ENCODE results near the gene APBB2.
A peak's percentile ranks its signal among the peaks of the same experiment; 100 is the strongest.

APBB2 gene

DNA sequence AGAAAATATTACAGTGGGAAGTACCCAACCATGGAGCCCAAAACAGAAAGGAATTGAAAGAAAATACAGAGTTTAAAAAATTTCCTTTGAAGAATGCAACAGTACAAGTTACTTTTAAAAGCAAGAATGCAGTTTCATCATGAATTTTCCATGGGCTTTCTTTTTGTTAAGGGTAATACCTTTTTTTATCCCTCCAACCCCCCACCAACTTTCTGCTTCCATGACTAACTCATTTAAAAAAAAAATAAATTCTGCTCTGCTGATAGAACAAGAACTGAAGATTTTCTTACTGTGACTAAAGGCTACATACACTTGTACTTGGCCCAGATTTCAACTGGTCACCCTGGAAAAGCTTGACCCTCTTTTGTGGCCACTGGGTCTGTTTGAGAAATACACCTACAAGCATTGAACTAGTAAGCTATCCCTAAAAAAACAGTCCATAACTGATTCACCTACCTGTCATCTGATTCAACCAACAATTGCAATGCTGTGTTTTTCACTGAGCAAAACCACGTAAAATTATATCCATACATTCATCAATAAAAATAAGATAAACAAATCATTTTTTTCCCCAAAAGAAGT, 250.4 kb downstream of the APBB2 start:
- peak; percentile 14 for DNase-seq

DNA sequence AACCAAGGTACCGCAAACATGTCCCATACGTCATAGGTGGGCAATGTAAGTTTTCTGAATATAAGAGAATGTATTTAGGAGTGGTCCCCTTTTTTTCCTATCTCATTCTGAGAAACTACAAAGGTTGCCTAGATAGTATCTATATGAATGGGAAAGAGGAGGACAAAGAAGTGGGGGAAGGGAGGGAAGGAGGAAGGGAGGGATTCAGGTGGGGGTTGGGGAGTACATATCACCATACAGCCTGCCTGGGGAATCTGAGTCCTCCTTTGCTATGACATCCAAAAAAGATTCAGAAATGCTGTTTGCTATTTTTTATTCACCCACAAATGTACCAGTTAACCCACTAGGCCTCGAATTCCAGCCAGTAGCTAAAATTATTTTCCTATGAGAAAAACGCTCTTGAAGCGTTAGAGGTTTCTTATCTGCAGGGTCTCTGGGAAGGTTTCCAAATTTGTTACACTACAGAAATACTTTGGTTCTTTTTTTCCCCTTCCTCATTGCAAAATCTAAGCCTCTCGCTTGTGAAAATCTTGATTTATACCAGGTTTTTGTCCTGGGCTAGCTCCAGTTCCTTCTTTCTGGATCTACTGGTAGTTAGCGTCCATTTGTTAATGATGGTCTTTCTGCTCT, 251.7 kb downstream of the APBB2 start:
- DNase-seq: no peak

GRCh38 chr4:40960941-40961340, 253.4 kb downstream of the APBB2 start:
- no peak for DNase-seq

- DNase-seq: no peak
Measured at GRCh38 chr4:40957281-40957680, 257.1 kb downstream of the APBB2 start.

DNA sequence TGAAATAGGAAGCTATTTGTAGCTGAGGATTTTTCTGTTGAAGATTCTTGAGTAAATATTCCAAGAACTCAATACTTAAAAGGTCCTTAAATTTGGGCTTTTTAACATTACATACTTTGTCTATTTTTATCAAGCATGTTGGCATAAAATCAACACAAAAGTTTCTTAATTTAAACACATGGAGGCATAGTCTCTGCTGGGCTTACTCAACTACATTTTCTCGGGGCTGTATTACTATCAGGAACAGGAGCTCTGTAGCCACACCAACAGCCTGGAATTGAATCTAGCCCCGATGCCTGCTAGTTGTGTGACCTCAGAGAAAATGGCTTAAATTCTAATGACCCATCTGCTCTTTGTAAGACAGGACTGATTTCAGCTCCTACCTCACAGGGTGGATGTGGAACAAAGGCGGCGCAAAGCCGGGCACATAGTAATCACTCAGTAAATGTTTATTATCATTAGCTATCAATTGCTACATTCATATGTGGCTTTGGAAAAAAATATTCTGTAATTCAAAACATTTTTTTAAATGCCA, 257.6 kb downstream of the APBB2 start:
- DNase-seq: no peak

DNA sequence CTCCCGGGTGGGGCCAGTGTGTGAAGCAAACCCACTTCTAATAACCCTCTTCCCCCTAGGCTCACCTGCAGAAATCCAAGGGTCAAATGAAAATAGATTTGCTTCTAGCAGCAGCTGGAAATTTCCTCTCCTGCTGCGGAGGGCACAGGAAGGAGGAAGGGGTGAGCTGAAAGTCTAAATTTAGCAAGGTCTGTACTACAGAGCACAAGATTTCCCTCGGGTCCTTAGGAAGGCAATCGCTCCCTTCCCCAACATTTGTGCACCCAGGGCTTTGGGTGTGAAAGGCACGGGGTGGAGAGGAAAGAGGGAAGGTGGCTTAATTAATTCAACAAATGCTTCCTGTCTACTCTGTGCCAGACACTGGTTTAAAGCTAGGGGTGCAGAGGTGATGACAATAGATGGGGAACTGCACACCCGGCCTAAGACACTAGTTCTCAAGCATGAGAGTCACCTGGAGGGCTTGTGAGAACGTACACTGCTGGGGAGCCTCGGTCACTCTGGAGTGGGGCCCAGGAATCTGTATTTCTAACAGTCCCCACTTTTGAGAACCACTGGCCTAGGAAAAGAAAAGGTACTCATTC, 260.2 kb downstream of the APBB2 start:
- DNase-seq: no peak

- no peak for DNase-seq
Measured at GRCh38 chr4:40953283-40954087, 260.9 kb downstream of the APBB2 start.

DNA sequence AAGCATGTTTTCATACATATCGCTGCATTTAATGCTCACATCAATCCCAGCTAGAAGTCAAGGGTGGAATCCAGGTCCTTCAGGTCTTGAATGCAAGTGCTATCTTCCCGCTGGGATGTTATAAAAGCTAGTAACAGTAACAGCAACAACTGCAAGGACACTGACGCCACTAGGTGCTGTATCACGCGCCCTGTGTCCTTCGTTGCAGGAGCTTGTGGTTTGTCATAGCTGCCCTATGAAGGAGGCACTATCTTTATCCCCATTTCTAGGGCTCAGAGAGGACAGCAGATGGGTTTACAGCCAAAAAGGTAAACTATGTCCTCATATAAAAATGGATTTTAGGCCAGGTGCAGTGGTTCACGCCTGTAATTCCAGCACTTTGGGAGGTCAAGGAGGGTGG, 261.7 kb downstream of the APBB2 start:
- no peak for DNase-seq

DNA sequence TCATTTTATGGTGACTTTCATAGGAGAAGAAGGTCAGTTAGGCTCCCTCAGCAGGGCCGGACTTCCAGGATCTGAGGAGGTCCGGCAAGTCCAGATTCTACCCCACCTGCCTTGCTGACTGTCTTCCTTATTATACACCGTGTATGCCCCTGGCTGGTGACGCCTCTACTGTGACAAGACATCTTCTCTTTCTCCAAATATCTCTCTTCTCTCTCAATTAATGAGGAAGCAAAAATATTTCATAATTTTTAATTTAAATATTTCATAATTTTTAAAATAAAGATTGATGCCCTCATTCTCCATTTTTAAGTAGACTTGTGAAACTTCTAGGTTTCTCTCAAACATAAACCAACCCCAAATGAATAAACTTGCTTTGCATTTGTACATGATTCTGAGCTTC, 262.1 kb downstream of the APBB2 start:
- DNase-seq: no peak

GRCh38 chr4:40951026-40951425, 263.3 kb downstream of the APBB2 start:
- DNase-seq: no peak

- no peak for DNase-seq
Measured at GRCh38 chr4:40949358-40950100, 264.8 kb downstream of the APBB2 start.

DNA sequence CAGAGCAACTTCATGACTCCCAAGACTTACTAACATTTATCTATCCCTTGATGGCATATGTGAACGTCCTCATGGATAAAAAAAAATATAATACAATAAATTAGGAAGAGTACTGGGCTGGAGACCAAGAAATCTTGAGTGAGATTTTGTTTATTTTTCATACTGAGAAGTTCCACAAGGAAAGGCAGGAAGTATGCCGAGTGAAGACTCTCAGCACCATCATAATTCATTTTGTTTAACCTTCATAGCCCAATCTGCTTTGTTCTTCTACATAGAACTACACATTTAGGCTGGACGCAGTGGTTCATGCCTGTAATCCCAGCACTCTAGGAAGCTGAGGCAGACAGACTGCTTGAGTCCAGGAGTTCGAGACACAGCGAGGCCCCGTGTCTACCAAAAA, 266.3 kb downstream of the APBB2 start:
- DNase-seq: no peak

GRCh38 chr4:40946652-40947051, 267.7 kb downstream of the APBB2 start:
- DNase-seq: no peak

GRCh38 chr4:40940756-40941155, 273.6 kb downstream of the APBB2 start:
- no peak for DNase-seq

DNA sequence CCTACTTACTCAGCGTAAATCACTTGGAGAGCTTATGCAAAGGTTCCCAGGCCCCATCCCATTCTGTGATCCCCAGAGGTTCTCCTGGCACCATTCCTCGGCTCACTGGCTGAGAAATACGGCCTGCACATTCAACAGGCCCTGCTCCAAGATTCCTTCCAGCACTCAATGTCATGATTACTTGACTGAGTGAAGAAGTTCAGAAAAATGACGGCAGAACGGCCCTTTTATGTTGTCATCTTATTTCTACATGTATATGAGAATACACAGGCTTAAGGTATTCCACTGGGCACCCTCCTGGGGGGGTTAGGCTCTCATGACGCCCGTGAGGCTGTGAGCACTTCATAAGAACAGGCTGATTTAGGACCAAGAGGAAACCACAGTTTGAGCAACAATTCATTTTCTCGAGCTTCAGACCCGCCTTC, 274.0 kb downstream of the APBB2 start:
- no peak for DNase-seq

DNA sequence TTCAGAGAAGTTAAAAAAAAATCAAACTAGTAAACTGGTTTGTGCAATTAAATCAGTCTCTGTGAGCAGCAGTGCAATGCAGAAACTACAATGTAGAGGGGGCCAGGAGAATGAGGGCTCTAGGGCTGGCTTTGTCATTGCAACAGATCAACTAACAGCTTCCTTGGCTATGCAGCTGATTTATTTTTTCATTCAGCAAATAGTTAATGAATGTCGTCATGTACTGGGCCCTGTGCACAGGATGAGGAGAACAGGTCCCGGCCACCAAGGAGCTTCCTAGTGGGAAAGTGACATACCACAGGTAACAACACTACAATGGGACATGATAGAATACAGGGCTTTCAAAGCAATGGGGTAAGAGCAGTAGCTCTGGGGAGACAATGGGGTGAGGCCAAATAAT, 274.5 kb downstream of the APBB2 start:
- no peak for DNase-seq

- no peak for DNase-seq
Measured at GRCh38 chr4:40938337-40938736, 276.0 kb downstream of the APBB2 start.

DNA sequence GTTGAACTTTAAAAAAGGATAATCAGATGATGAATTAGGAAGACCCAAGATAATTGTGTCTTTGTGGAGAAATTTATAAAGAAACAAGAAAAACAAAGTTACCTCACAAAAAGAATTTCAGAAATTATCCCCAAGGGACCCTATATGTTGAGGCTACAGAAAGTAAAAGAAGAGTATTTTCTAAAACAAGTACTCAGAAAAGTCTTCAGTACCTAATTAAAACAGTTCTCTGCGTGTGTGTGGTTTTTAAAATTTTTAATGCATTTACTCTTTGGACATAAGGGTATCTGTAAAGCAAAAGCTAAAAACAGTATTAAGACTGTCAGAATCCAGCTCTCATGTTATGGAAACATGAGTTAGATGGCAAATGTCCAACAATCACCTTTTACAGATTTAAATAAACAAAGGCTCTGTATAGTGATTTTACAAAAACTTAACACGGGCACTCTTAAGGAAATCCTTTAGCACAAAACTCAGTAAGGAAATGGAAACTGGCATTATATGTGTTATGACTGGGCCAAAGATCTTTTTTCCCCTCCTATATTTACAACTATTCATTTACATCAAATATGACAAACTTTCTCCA, 277.1 kb downstream of the APBB2 start:
- no peak for DNase-seq

DNA sequence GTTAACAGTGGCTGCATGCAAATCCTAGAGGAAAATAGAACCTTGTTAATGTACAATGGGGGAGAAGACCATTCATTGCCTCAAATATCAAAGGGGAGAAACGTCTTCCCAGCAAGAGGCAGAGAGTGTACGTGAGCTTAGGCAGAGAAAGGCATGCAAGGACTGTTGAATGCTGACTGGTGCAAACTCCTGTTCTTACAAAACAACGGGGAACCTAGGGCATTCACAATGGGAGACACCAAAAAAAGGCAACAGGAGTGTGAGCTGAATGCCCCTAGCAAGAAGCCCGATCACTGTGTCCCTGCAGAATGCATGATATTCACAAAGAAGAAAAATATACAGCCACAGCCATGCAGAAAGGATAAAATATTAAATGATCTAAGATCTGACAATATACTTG, 279.7 kb downstream of the APBB2 start:
- no peak for DNase-seq

GRCh38 chr4:40933272-40934053, 280.9 kb downstream of the APBB2 start:
- DNase-seq: no peak

DNA sequence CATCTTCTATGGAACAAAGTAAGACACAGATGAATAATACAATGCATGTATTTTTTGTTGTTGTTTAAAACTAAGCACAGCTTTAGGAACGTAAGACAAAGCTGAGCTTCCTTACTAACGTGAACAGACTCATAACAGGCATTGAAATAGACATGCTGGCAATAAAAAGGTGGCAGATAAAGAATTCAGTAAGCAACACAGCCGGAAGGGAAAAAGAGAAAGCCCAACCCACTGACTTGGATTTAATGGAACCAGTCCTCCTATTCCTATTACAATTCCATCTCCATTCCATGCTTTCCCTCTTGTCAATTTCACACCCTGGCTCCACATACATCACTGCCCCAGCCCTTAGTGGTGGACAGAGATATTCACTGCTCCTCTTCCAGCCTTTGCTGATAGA, 282.5 kb downstream of the APBB2 start:
- DNase-seq: no peak

DNA sequence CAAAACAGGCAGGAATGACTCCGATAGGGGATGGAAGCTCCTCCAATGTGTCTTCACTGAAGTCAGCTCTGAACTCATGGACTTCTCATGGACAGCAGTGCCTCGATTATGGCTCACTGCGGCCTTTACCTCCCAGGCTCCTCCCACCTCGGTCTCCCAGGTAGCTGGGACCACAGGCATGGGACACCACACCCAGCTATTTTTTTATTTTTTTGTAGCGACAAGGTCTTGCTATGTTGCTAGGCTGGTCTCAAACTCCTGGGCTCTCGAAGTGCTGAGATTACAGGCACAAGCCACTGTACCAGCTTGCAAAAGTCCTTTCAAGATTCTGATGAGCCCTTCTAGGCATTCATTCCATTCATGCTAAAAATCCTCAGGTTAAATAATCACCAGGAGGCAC, 283.1 kb downstream of the APBB2 start:
- DNase-seq: no peak
